ENCODE results near the gene KLF6.

- TF ChIP-seq, protein P1, sequence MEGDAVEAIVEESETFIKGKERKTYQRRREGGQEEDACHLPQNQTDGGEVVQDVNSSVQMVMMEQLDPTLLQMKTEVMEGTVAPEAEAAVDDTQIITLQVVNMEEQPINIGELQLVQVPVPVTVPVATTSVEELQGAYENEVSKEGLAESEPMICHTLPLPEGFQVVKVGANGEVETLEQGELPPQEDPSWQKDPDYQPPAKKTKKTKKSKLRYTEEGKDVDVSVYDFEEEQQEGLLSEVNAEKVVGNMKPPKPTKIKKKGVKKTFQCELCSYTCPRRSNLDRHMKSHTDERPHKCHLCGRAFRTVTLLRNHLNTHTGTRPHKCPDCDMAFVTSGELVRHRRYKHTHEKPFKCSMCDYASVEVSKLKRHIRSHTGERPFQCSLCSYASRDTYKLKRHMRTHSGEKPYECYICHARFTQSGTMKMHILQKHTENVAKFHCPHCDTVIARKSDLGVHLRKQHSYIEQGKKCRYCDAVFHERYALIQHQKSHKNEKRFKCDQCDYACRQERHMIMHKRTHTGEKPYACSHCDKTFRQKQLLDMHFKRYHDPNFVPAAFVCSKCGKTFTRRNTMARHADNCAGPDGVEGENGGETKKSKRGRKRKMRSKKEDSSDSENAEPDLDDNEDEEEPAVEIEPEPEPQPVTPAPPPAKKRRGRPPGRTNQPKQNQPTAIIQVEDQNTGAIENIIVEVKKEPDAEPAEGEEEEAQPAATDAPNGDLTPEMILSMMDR (IDR thresholded peaks at IDR 0.05): no peak
- TF ChIP-seq POLR2A (IDR thresholded peaks at IDR 0.05): no peak
Measured at GRCh38 chr10:3829156-3830050, 44.4 kb upstream of the KLF6 start.
